HepG2 (cell line): ENCODE data around the gene CD84. TPM values are rescaled to one million over a fixed set of nuclear protein-coding genes. Genes with fewer than 3 reads are reported as not detected.

Source experiments
- ATAC-seq: fragments of 200-7000 bp; cut with Tn5 transposase; 3 replicates; pipeline ENCODE4 v1.9.1; 2020; ENCODE audit warnings: mild to moderate bottlenecking, moderate library complexity
- BruUV-seq: library from RNA; stranded (reverse); fragments of 400-500 nt; replicated peaks from 2 replicates; lab custom pipeline; 2021; lab: Mats Ljungman, UMichigan
- CTCF ChIA-PET: fragments of 300-600 bp; formaldehyde crosslinking; extraction: SDS; loops from one replicate; lab custom pipeline; 2021; ENCODE audit warnings: low total read pairs, inconsistent platforms, low intra/inter-chr PET ratio; lab: Yijun Ruan, JAX
- POLR2A ChIA-PET: fragments of 350-600 bp; sonication (Branson Sonifier 250); formaldehyde crosslinking; loops from one replicate; lab custom pipeline; 2020; ENCODE audit warnings: antibody characterized with exemption, inconsistent platforms; lab: Yijun Ruan, JAX
- DNase-seq: peaks from one replicate; pipeline ENCODE4 v3.0.0-alpha.2; 2015; ENCODE audit warnings: low spot score
- FAIRE-seq: peaks from 3 replicates; lab custom pipeline; 2011; peaks lifted over from hg19 to GRCh38; lab: Jason Lieb, UNC
- H2AFZ ChIP-seq: one replicate; pipeline ENCODE4 v1.6.1; 2011; ENCODE audit warnings: low read length, inconsistent platforms
- H3K27ac ChIP-seq: fragments of 300-600 bp; 3 replicates; pipeline ENCODE4 v1.8.0; 2011; ENCODE audit warnings: mixed run types, mild to moderate bottlenecking, mixed read lengths, low read length, inconsistent platforms; ENCODE audit not compliant: insufficient read depth; ENCODE audit errors: extremely low read length
- H3K27me3 ChIP-seq, 2 experiments: fragments of 200-600 bp in 1 of 2; 2 replicates in 1 of 2; 3 replicates in 1 of 2; pipeline versions ENCODE4 v1.6.0 to v1.8.0; 2011; ENCODE audit warnings: low read length in 2 of 2, mild to moderate bottlenecking in 2 of 2, moderate library complexity in 2 of 2, inconsistent platforms in 1 of 2; ENCODE audit not compliant: insufficient read depth in 2 of 2, control insufficient read depth in 1 of 2
- H3K36me3 ChIP-seq, 2 experiments: fragments of 200-600 bp in 1 of 2; replicated peaks in 1 of 2; 2 replicates in 1 of 2; 3 replicates in 1 of 2; pipeline versions ENCODE4 v1.5.1 to v1.8.0; 2011; ENCODE audit warnings: low read length in 2 of 2, inconsistent platforms in 1 of 2; ENCODE audit not compliant: insufficient read depth in 2 of 2, control insufficient read depth in 1 of 2
- H3K4me1 ChIP-seq: 2 replicates; pipeline ENCODE4 v1.5.1; 2012; ENCODE audit warnings: low read length, inconsistent platforms; ENCODE audit not compliant: insufficient read depth
- H3K4me2 ChIP-seq: 2 replicates; pipeline ENCODE4 v1.6.0; 2011; ENCODE audit warnings: low read depth, low read length, inconsistent platforms
- H3K4me3 ChIP-seq, 3 experiments: fragments of 200-600 bp in 1 of 3; sonication (generic), shearing (Covaris generic) in 1 of 3; replicated peaks in 1 of 3; 2 replicates each; pipeline ENCODE4 v1.5.1; 2011 to 2016; ENCODE audit warnings: low read length in 3 of 3, inconsistent platforms in 2 of 3, low read depth in 2 of 3, mild to moderate bottlenecking in 2 of 3, control low read depth in 1 of 3, mixed read lengths in 1 of 3; ENCODE audit not compliant: insufficient read depth in 1 of 3
- H3K79me2 ChIP-seq: one replicate; pipeline ENCODE4 v1.6.1; 2011; ENCODE audit warnings: low read length, inconsistent platforms; ENCODE audit not compliant: insufficient read depth
- H3K9ac ChIP-seq: 2 replicates; pipeline ENCODE4 v1.6.0; 2011; ENCODE audit warnings: mild to moderate bottlenecking, low read depth, low read length, inconsistent platforms; ENCODE audit not compliant: insufficient read depth
- H3K9me3 ChIP-seq: 2 replicates; pipeline ENCODE4 v1.5.1; 2012; ENCODE audit warnings: mild to moderate bottlenecking, low read length
- H4K20me1 ChIP-seq: 2 replicates; pipeline ENCODE4 v1.6.0; 2011; ENCODE audit warnings: inconsistent platforms, mild to moderate bottlenecking, low read length, moderate library complexity; ENCODE audit not compliant: insufficient read depth
- CHD2 ChIP-seq: IDR thresholded peaks from 2 replicates; pipeline ENCODE4 v1.6.1; 2011; ENCODE audit warnings: low read depth, low read length, improper control_type of control experiment
- E2F2 ChIP-seq: sonication (generic); formaldehyde crosslinking; IDR thresholded peaks from 2 replicates; pipeline ENCODE4 v1.4.0; 2020; ENCODE audit warnings: missing genetic modification reagents, borderline replicate concordance
- KLF11 ChIP-seq: IDR thresholded peaks from 2 replicates; pipeline ENCODE4 v1.6.1; 2016; ENCODE audit warnings: missing compliant biosample characterization
- MTF1 ChIP-seq: sonication (generic); formaldehyde crosslinking; IDR thresholded peaks from 2 replicates; pipeline ENCODE4 v1.5.0; 2020; ENCODE audit warnings: missing genetic modification reagents
- NBN ChIP-seq: fragments of 450-650 bp; conservative IDR thresholded peaks from 2 replicates; pipeline ENCODE4 v1.6.1; 2017
- NFE2L2 ChIP-seq: fragments of 150-350 bp; IDR thresholded peaks from 2 replicates; pipeline ENCODE4 v1.6.1; 2014; ENCODE audit warnings: low read length
- NFIB ChIP-seq: sonication (generic); formaldehyde crosslinking; IDR thresholded peaks from 2 replicates; pipeline ENCODE4 v1.9.0; 2021; ENCODE audit warnings: missing genetic modification reagents, mild to moderate bottlenecking, borderline replicate concordance
- NKX3-1 ChIP-seq: sonication (generic); formaldehyde crosslinking; IDR thresholded peaks from 2 replicates; pipeline ENCODE4 v1.5.0; 2020; ENCODE audit warnings: missing genetic modification reagents
- PLRG1 ChIP-seq: fragments of 450-650 bp; conservative IDR thresholded peaks from 2 replicates; pipeline ENCODE4 v1.6.1; 2016
- RFXAP ChIP-seq: sonication (generic); formaldehyde crosslinking; IDR thresholded peaks from 2 replicates; pipeline ENCODE4 v1.4.0; 2020; ENCODE audit warnings: missing genetic modification reagents, borderline replicate concordance
- SALL2 ChIP-seq: sonication (generic); formaldehyde crosslinking; IDR thresholded peaks from 2 replicates; pipeline ENCODE4 v1.8.1; 2023; ENCODE audit warnings: mild to moderate bottlenecking, missing genetic modification reagents, inconsistent platforms
- SP1 ChIP-seq, 2 experiments: fragments of 450-650 bp in 1 of 2; sonication (generic) in 1 of 2; formaldehyde crosslinking in 1 of 2; IDR thresholded peaks; 2 replicates each; pipeline versions ENCODE4 v1.4.0 to v1.6.1; 2016 to 2020; ENCODE audit warnings: missing genetic modification reagents in 1 of 2
- ZBED4 ChIP-seq: sonication (generic); formaldehyde crosslinking; IDR thresholded peaks from 2 replicates; pipeline ENCODE4 v1.4.0; 2020; ENCODE audit warnings: missing genetic modification reagents, borderline replicate concordance
- ZBTB7B ChIP-seq: sonication (generic); formaldehyde crosslinking; IDR thresholded peaks from 2 replicates; pipeline ENCODE4 v1.4.0; 2020; ENCODE audit warnings: missing genetic modification reagents
- ZFP41 ChIP-seq: sonication (generic); formaldehyde crosslinking; IDR thresholded peaks from 2 replicates; pipeline ENCODE4 v1.4.0; 2020; ENCODE audit warnings: mild to moderate bottlenecking, missing genetic modification reagents, borderline replicate concordance
- ZFX ChIP-seq: sonication (generic); formaldehyde crosslinking; IDR thresholded peaks from 2 replicates; pipeline ENCODE4 v1.4.0; 2020; ENCODE audit warnings: mild to moderate bottlenecking, low read depth, missing genetic modification reagents, moderate library complexity
- ZMAT3 ChIP-seq: sonication (generic); formaldehyde crosslinking; conservative IDR thresholded peaks from 2 replicates; pipeline ENCODE4 v1.7.0; 2021; ENCODE audit warnings: missing genetic modification reagents
- ZNF275 ChIP-seq: sonication (generic); formaldehyde crosslinking; IDR thresholded peaks from 2 replicates; pipeline ENCODE4 v1.8.0; 2022; ENCODE audit warnings: missing genetic modification reagents, mild to moderate bottlenecking, inconsistent platforms, borderline replicate concordance
- ZNF333 ChIP-seq: sonication (generic); formaldehyde crosslinking; IDR thresholded peaks from 2 replicates; pipeline ENCODE4 v1.4.0; 2020; ENCODE audit warnings: mild to moderate bottlenecking, missing genetic modification reagents, borderline replicate concordance
- WGBS: methylation state at CpG from one replicate; pipeline ENCODE4 v1.1.6; 2017; ENCODE audit warnings: low lambda C conversion rate; 5-methylcytosine and 5-hydroxymethylcytosine counted together
- in situ Hi-C: cut with HindIII; loops from 2 replicates; pipeline ENCODE4 v1.10.0; 2017; ENCODE audit warnings: low pct_unique_long_range_greater_than_20kb; ENCODE audit not compliant: extremely low pct_ligation_motif_present
- intact Hi-C: fragments of 100-400 bp; cut with micrococcal nuclease; formaldehyde crosslinking; loops from one replicate; pipeline ENCODE4 v1.10.0; 2022; ENCODE audit not compliant: unreplicated experiment
- polyA plus RNA-seq, 8 experiments: library from polyadenylated mRNA; depleted of rRNA in 3 of 8; stranded (reverse) in 7 of 8; unstranded in 1 of 8; fragments of >200 nt; fragmentation: Illumina TruSeq in 4 of 8; extraction: Trizol in 4 of 8; gene quantifications; 2 replicates each; pipeline versions ENCODE4 v1.2.1 to v1.2.3, GENCODE V29; 2011 to 2016; ENCODE audit warnings: low read depth in 4 of 8, missing spikeins in 1 of 8, mixed read lengths in 1 of 8; ENCODE audit not compliant: insufficient read depth in 1 of 8
- total RNA-seq, 5 experiments: library from RNA; depleted of rRNA; stranded (reverse); fragments of >200 nt; fragmentation: Illumina TruSeq; extraction: Trizol; gene quantifications; 2 replicates each; pipeline ENCODE4 v1.2.3, GENCODE V29; 2016; ENCODE audit warnings: low read depth in 1 of 5

CD84 gene
- total and polyA plus RNA-seq, 2 of the 13 experiments (the other 11 are each of a cell fraction or from before 2014, with no cell fraction given): not detected

GRCh38 chr1:160567858-160568682 is 11.2 kb downstream of the CD84 start:
- H2AFZ ChIP-seq: no peak overlapping the region
- H3K79me2 ChIP-seq: no peaks in the 10 kb centered on the region
- WGBS: 9% methylated on average over 8 of the region's 8 CpGs
- TF ChIP-seq ZBTB7B (CRISPR knock-in tag) (no peak), ZFP41 (CRISPR knock-in tag) (no peak), SP1 (IDR thresholded peaks at IDR 0.05) (no peak), SP1 (CRISPR knock-in tag; IDR thresholded peaks at IDR 0.05) (no peak), ZNF275 (CRISPR knock-in tag) (no peak), NBN (no peak), MTF1 (CRISPR knock-in tag) (no peak), KLF11 (no peak), NFE2L2 (no peak), NKX3-1 (no peak), SALL2 (CRISPR knock-in tag) (no peak), CHD2 (no peak), ZBED4 (CRISPR knock-in tag) (no peak), ZFX (CRISPR knock-in tag) (no peak), RFXAP (CRISPR knock-in tag) (no peak), ZMAT3 (CRISPR knock-in tag) (no peak), NFIB (CRISPR knock-in tag) (no peak), ZNF333 (CRISPR knock-in tag) (no peak), E2F2 (CRISPR knock-in tag) (no peak), PLRG1 (no peak)

More at GRCh38 chr1:160567858-160568682, 11.2 kb downstream of the CD84 start:
- Histone ChIP-seq H3K27me3 (no peaks in the 10 kb centered on the region), H3K9ac (no peak overlapping the region), H3K4me2 (no peak overlapping the region), H3K27ac (no peak overlapping the region), H4K20me1 (no peaks in the 10 kb centered on the region), H3K4me1 (no peaks in the 10 kb centered on the region), H3K9me3 (peaks cover 4% of the 10 kb centered on the region), H3K4me3 (no peak overlapping the region), H3K36me3 (no peaks in the 10 kb centered on the region)
- no peak for ATAC-seq
- ChIA-PET CTCF (no interaction called here), POLR2A (no interaction called here)
- in situ Hi-C loops: no loop called here
- DNase-seq: no peak
- intact Hi-C loops: no loop called here
- BruUV-seq: no TSS peak
- FAIRE-seq: no peak
